IMR-90 (cell line): ENCODE data around the gene MCF2L2. TPM values are rescaled to one million over a fixed set of nuclear protein-coding genes. Genes with fewer than 3 reads are reported as not detected.

Source experiments
- ATAC-seq: fragments of 200-7000 bp; cut with Tn5 transposase; 2 replicates; pipeline ENCODE4 v1.9.1; 2020; ENCODE audit warnings: low read depth, mild to moderate bottlenecking, moderate library complexity
- BruUV-seq: library from RNA; stranded (reverse); fragments of 400-500 nt; replicated peaks from 2 replicates; lab custom pipeline; 2021; lab: Mats Ljungman, UMichigan
- CTCF ChIA-PET: fragments of 300-600 bp; formaldehyde crosslinking; extraction: SDS; loops from one replicate; lab custom pipeline; 2021; ENCODE audit warnings: antibody characterized with exemption; lab: Yijun Ruan, JAX
- POLR2A ChIA-PET: fragments of 300-600 bp; sonication (Branson Sonifier 250); formaldehyde crosslinking; loops from one replicate; lab custom pipeline; 2022; ENCODE audit warnings: antibody characterized with exemption; ENCODE audit not compliant: unreplicated experiment; lab: Charles Lee
- DNase-seq: peaks from one replicate; pipeline ENCODE4 v3.0.0; 2013
- H2AFZ ChIP-seq: replicated peaks from 2 replicates; pipeline ENCODE3; 2013; ENCODE audit warnings: low read length, mild to moderate bottlenecking; ENCODE audit not compliant: poor library complexity
- H2AK5ac ChIP-seq: 2 replicates; pipeline ENCODE4 v1.6.1; 2013; ENCODE audit warnings: low read depth, low read length, inconsistent platforms
- H2AK9ac ChIP-seq: replicated peaks from 2 replicates; pipeline ENCODE3; 2013; ENCODE audit warnings: mild to moderate bottlenecking, low read depth, low read length, moderate library complexity; ENCODE audit not compliant: poor library complexity
- H2BK120ac ChIP-seq: 2 replicates; pipeline ENCODE4 v1.6.1; 2013; ENCODE audit warnings: low read depth, low read length, inconsistent platforms
- H2BK15ac ChIP-seq: 3 replicates; pipeline ENCODE4 v1.6.1; 2013; ENCODE audit warnings: low read depth, low read length, inconsistent platforms
- H2BK20ac ChIP-seq: 2 replicates; pipeline ENCODE4 v1.6.1; 2013; ENCODE audit warnings: low read depth, mild to moderate bottlenecking, inconsistent platforms, low read length, moderate library complexity
- H2BK5ac ChIP-seq: 2 replicates; pipeline ENCODE4 v1.6.1; 2013; ENCODE audit warnings: mild to moderate bottlenecking, low read depth, low read length, inconsistent platforms; ENCODE audit not compliant: poor library complexity, severe bottlenecking
- H3K14ac ChIP-seq: replicated peaks from 2 replicates; pipeline ENCODE4 v1.6.1; 2013; ENCODE audit warnings: low read depth, low read length, inconsistent platforms
- H3K18ac ChIP-seq: 2 replicates; pipeline ENCODE4 v1.6.1; 2013; ENCODE audit warnings: low read depth, low read length, control low read depth
- H3K23ac ChIP-seq: 2 replicates; pipeline ENCODE4 v1.6.1; 2013; ENCODE audit warnings: low read depth, low read length, inconsistent platforms
- H3K27ac ChIP-seq: 2 replicates; pipeline ENCODE4 v1.5.1; 2013; ENCODE audit warnings: mild to moderate bottlenecking, control low read depth, low read length; ENCODE audit not compliant: insufficient read depth
- H3K27me3 ChIP-seq: 2 replicates; pipeline ENCODE4 v1.6.1; 2013; ENCODE audit warnings: low read length; ENCODE audit not compliant: control insufficient read depth, insufficient read depth
- H3K36me3 ChIP-seq: 2 replicates; pipeline ENCODE4 v1.6.1; 2013; ENCODE audit warnings: low read length, mixed read lengths; ENCODE audit not compliant: control insufficient read depth, insufficient read depth
- H3K4ac ChIP-seq: 2 replicates; pipeline ENCODE4 v1.6.1; 2013; ENCODE audit warnings: low read depth, low read length, inconsistent platforms
- H3K4me1 ChIP-seq: 2 replicates; pipeline ENCODE4 v1.6.1; 2013; ENCODE audit warnings: low read length, mixed read lengths; ENCODE audit not compliant: control insufficient read depth, insufficient read depth
- H3K4me2 ChIP-seq: 2 replicates; pipeline ENCODE4 v1.6.1; 2013; ENCODE audit warnings: low read depth, mild to moderate bottlenecking, control low read depth, low read length, moderate library complexity
- H3K4me3 ChIP-seq: 2 replicates; pipeline ENCODE4 v1.5.1; 2013; ENCODE audit warnings: low read depth, mild to moderate bottlenecking, control low read depth, low read length, moderate library complexity; ENCODE audit not compliant: insufficient read depth
- H3K56ac ChIP-seq: 2 replicates; pipeline ENCODE4 v1.6.1; 2013; ENCODE audit warnings: low read length, inconsistent platforms; ENCODE audit not compliant: insufficient read depth; ENCODE audit errors: extremely low read depth
- H3K79me1 ChIP-seq, 2 experiments: 2 replicates each; pipeline ENCODE4 v1.6.1; 2013; ENCODE audit warnings: low read length in 2 of 2, inconsistent platforms in 1 of 2, low read depth in 1 of 2
- H3K9ac ChIP-seq: 2 replicates; pipeline ENCODE4 v1.6.1; 2013; ENCODE audit warnings: low read depth, low read length, control low read depth
- H3K9me1 ChIP-seq: 2 replicates; pipeline ENCODE4 v1.6.1; 2013; ENCODE audit warnings: low read length, inconsistent platforms; ENCODE audit not compliant: insufficient read depth
- H3K9me3 ChIP-seq: 2 replicates; pipeline ENCODE4 v1.6.1; 2013; ENCODE audit warnings: low read length; ENCODE audit not compliant: control insufficient read depth, insufficient read depth
- H4K20me1 ChIP-seq: 2 replicates; pipeline ENCODE4 v1.6.1; 2013; ENCODE audit warnings: low read length, inconsistent platforms; ENCODE audit not compliant: insufficient read depth
- H4K5ac ChIP-seq: 2 replicates; pipeline ENCODE4 v1.6.1; 2013; ENCODE audit warnings: mild to moderate bottlenecking, low read depth, low read length, control low read depth
- H4K8ac ChIP-seq, 2 experiments: 2 replicates each; pipeline ENCODE4 v1.6.1; 2013; ENCODE audit warnings: low read depth in 2 of 2, low read length in 2 of 2, control low read depth in 1 of 2, inconsistent platforms in 1 of 2
- H4K91ac ChIP-seq: 2 replicates; pipeline ENCODE4 v1.6.1; 2013; ENCODE audit warnings: low read depth, low read length, inconsistent platforms; ENCODE audit not compliant: insufficient read depth
- BHLHE40 ChIP-seq: fragments of 150-350 bp; IDR thresholded peaks from 2 replicates; pipeline ENCODE4 v1.6.1; 2016; ENCODE audit warnings: mild to moderate bottlenecking, low read depth, low read length
- CHD1 ChIP-seq: IDR thresholded peaks from 2 replicates; pipeline ENCODE4 v1.6.1; 2012; ENCODE audit warnings: low read depth, low read length, improper control_type of control experiment
- MAFK ChIP-seq: IDR thresholded peaks from 2 replicates; pipeline ENCODE4 v1.6.1; 2012; ENCODE audit warnings: low read depth, low read length, improper control_type of control experiment
- MAZ ChIP-seq: IDR thresholded peaks from 2 replicates; pipeline ENCODE4 v1.6.1; 2012; ENCODE audit warnings: low read depth, mild to moderate bottlenecking, low read length, improper control_type of control experiment, moderate library complexity, borderline replicate concordance
- MXI1 ChIP-seq: IDR thresholded peaks from 2 replicates; pipeline ENCODE4 v1.6.1; 2012; ENCODE audit warnings: low read depth, mild to moderate bottlenecking, low read length, moderate library complexity, borderline replicate concordance
- NFE2L2 ChIP-seq: fragments of 150-350 bp; IDR thresholded peaks from 2 replicates; pipeline ENCODE4 v1.6.1; 2016; ENCODE audit warnings: low read depth, mild to moderate bottlenecking, low read length
- RAD21 ChIP-seq: IDR thresholded peaks from 2 replicates; pipeline ENCODE4 v1.6.1; 2012; ENCODE audit warnings: low read length, improper control_type of control experiment
- RCOR1 ChIP-seq: IDR thresholded peaks from 2 replicates; pipeline ENCODE4 v1.6.1; 2012; ENCODE audit warnings: mild to moderate bottlenecking, low read length, improper control_type of control experiment; ENCODE audit not compliant: insufficient replicate concordance
- USF2 ChIP-seq: fragments of 150-350 bp; IDR thresholded peaks from 2 replicates; pipeline ENCODE4 v1.6.1; 2017; ENCODE audit warnings: mild to moderate bottlenecking, antibody characterized with exemption, low read length, low read depth
- WGBS, 2 experiments: methylation state at CpG; one replicate each; pipeline versions ENCODE4 v1.1.5 to v1.1.7; 2013; ENCODE audit warnings: missing lambda C conversion rate in 2 of 2; ENCODE audit not compliant: insufficient read length in 1 of 2; ENCODE audit errors: extremely low coverage in 2 of 2; 5-methylcytosine and 5-hydroxymethylcytosine counted together
- dilution Hi-C: fragments of 300-500 bp; cut with HindIII; formaldehyde crosslinking; loops from one replicate; pipeline ENCODE4 v1.14.3; 2018; ENCODE audit warnings: low sequenced_read_pairs; ENCODE audit not compliant: unreplicated experiment
- in situ Hi-C: fragments of 300-500 bp; cut with MboI; formaldehyde crosslinking; loops from 3 replicates; pipeline ENCODE4 v1.14.3; 2019; ENCODE audit warnings: low sequenced_read_pairs, inconsistent platforms, mixed read lengths
- intact Hi-C: fragments of 100-400 bp; cut with micrococcal nuclease; formaldehyde crosslinking; loops from 2 replicates; pipeline ENCODE4 v1.10.0; 2022
- polyA plus RNA-seq, 3 experiments: library from polyadenylated mRNA; depleted of rRNA; stranded (reverse); fragments of >200 nt; gene quantifications; 2 replicates each; pipeline ENCODE4 v1.2.3, GENCODE V29; 2012; ENCODE audit warnings: low replicate concordance in 1 of 3
- total RNA-seq: library from RNA; depleted of rRNA; stranded (reverse); fragments of >200 nt; gene quantifications from 2 replicates; pipeline ENCODE4 v1.2.3, GENCODE V29; 2012
- TF ChIP-seq, protein P1 (sequence below): fragments of 150-350 bp; IDR thresholded peaks from 2 replicates; pipeline ENCODE4 v1.6.1; 2016; ENCODE audit warnings: low read depth, mild to moderate bottlenecking, low read length, moderate library complexity, borderline replicate concordance

The MCF2L2 gene
- total and polyA plus RNA-seq, 2 of the 4 experiments (the other 2 are of a cell fraction), result under 0.01 TPM; not detected in 1

DNA sequence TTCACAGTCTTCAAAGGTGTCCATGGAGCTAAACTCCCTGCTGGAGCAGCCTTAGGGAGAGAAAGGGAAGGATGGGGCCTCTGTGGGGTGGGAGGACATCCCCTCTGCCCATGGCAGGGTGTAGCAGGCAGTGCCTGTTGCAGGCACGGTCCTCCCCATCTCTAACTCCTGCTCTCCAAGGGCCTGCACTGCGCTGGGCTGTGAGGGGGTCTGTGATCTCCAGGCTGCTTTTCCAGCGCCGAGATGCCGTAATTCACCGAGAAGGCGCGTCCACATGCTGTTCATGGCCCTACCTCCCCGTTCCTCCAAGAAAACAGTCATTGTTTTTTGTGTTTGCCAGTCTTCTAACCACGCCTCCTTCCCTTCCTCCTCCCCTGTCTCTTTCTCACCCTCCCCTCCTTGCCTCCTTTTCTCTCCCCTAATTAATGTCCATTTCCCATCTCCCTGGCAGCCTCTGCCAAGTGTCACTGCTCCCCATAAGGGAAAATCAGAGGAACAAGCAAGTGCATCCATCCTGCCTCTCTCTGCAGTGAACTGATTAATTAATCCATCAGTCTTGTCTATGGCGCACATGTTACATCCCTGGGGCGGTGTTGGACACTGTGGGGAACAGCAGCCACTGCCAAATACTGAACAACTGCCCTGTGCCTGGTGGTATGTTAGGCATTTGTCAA, 248.2 kb downstream of the MCF2L2 start:
- Histone ChIP-seq H3K14ac (no peak overlapping the region), H3K23ac (no peak overlapping the region), H4K20me1 (no peaks in the 10 kb centered on the region), H4K91ac (no peak overlapping the region), H2BK20ac (no peak overlapping the region), H3K9me3 (no peaks in the 10 kb centered on the region), H3K4me3 (no peak overlapping the region), H3K9me1 (no peaks in the 10 kb centered on the region), H3K27me3 (peaks cover 42% of the 10 kb centered on the region), H3K56ac (no peak overlapping the region), H3K36me3 (no peaks in the 10 kb centered on the region), H2BK15ac (no peak overlapping the region), H3K79me1 (no peaks in the 10 kb centered on the region), H4K5ac (no peak overlapping the region), H3K9ac (no peak overlapping the region), H3K4me2 (no peak overlapping the region), H2AK9ac (no peak overlapping the region), H2BK5ac (no peak overlapping the region), H4K8ac (no peak overlapping the region), H2BK120ac (no peak overlapping the region), H2AK5ac (no peak overlapping the region), H3K27ac (no peak overlapping the region), H2AFZ (no peak overlapping the region), H3K4me1 (peaks cover 1% of the 10 kb centered on the region; the same call in 1 of the 2 replicates), H3K18ac (no peak overlapping the region), H3K4ac (no peak overlapping the region)
- intact Hi-C loops, result loop anchor here (10.0 kb wide), 3 partner anchors 465 to 705 kb away; partner anchors contain the start of gene PARL
- WGBS, 2 experiments, result 55% methylated on average over 5 of the region's 12 CpGs; no CpG with 5 or more reads in 1 of the 2 experiments
- no TSS peak for BruUV-seq
- ChIA-PET POLR2A (no interaction called here), CTCF (interaction anchor here (2.0 kb wide), 1 partner anchor 202 kb away, joined by 5 read pairs; no protein-coding TSS in a partner anchor)
- TF ChIP-seq USF2 (no peak), MAZ (no peak), NFE2L2 (no peak), RCOR1 (no peak), CHD1 (no peak), MAFK (no peak), RAD21 (no peak), BHLHE40 (no peak), MXI1 (no peak)
- TF ChIP-seq, protein P1, sequence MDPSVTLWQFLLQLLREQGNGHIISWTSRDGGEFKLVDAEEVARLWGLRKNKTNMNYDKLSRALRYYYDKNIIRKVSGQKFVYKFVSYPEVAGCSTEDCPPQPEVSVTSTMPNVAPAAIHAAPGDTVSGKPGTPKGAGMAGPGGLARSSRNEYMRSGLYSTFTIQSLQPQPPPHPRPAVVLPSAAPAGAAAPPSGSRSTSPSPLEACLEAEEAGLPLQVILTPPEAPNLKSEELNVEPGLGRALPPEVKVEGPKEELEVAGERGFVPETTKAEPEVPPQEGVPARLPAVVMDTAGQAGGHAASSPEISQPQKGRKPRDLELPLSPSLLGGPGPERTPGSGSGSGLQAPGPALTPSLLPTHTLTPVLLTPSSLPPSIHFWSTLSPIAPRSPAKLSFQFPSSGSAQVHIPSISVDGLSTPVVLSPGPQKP, result no peak
- in situ Hi-C loops, result loop anchor here (5.0 kb wide), 1 partner anchor 202 kb away; no protein-coding TSS in a partner anchor
- no peak for ATAC-seq
- dilution Hi-C loops, result no loop called here
- DNase-seq, result no peak
